HG03575 (cell line): Measurements from ENCODE around the gene SECISBP2.

ENCODE experiments used
- ATAC-seq: cut with Tn5 transposase; IDR thresholded peaks from one replicate; pipeline ENCODE4 v1.9.1; 2021; ENCODE audit not compliant: unreplicated experiment, insufficient number of reproducible peaks, low FRiP score; ENCODE audit errors: extremely low read depth

The SECISBP2 gene

DNA sequence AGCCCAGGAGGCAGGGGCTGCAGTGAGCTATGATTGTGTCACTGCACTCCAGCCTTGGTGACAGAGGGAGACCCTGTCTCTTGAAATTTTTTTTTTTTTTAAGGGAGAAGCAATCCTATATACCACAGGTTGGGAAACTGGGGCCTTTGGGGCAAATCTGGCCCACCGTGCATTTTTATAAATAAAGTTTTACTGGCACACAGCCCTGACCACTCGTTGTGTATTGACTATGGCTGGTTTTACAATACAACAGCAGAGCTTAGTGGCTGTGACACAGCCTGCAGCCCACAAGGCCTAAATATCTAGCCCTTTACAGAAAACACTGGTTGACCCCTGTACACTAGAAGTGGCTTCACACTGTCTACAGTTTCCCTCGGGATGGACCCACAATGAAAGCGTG is 58.0 kb downstream of the SECISBP2 start:
- no peak for ATAC-seq

DNA sequence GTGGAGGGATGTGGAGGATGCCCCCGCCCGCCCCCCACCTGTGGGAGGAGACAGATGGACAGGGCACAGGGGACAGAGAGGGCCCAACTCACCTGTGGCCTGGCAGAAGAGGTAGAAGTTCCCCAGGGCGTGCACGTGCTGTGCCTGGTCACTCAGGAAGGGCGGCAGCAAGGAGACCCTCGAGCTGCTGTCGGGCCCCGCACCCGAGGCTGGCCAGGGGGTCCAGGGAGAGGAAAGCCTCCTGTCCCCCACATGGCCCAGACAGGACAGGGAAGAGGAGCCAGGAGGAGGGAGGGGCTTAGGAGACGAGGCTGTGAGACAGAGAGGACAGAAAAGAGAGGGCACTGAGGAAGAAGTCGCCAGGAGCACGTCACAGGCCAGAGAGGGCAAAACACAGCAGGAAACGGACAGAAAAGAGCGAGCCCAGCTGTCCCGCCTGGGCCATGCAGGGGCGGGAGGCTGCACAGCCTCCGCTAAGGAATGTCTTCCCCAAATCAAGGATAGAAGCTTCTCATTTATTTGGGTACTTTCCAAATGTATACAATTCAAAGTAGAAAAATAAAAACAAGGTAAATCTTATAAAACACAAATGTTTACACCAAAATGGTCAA is 58.5 kb downstream of the SECISBP2 start:
- no peak for ATAC-seq

GRCh38 chr9:89377411-89377810 is 59.1 kb downstream of the SECISBP2 start:
- ATAC-seq: no peak

- no peak for ATAC-seq
Observed at GRCh38 chr9:89378541-89378940, 60.2 kb downstream of the SECISBP2 start.

GRCh38 chr9:89379031-89379430 is 60.7 kb downstream of the SECISBP2 start:
- no peak for ATAC-seq

GRCh38 chr9:89379508-89380115 is 61.3 kb downstream of the SECISBP2 start:
- ATAC-seq: no peak

GRCh38 chr9:89380437-89381307 is 62.4 kb downstream of the SECISBP2 start:
- ATAC-seq: no peak

GRCh38 chr9:89381308-89381609 is 63.0 kb downstream of the SECISBP2 start:
- ATAC-seq: no peak

DNA sequence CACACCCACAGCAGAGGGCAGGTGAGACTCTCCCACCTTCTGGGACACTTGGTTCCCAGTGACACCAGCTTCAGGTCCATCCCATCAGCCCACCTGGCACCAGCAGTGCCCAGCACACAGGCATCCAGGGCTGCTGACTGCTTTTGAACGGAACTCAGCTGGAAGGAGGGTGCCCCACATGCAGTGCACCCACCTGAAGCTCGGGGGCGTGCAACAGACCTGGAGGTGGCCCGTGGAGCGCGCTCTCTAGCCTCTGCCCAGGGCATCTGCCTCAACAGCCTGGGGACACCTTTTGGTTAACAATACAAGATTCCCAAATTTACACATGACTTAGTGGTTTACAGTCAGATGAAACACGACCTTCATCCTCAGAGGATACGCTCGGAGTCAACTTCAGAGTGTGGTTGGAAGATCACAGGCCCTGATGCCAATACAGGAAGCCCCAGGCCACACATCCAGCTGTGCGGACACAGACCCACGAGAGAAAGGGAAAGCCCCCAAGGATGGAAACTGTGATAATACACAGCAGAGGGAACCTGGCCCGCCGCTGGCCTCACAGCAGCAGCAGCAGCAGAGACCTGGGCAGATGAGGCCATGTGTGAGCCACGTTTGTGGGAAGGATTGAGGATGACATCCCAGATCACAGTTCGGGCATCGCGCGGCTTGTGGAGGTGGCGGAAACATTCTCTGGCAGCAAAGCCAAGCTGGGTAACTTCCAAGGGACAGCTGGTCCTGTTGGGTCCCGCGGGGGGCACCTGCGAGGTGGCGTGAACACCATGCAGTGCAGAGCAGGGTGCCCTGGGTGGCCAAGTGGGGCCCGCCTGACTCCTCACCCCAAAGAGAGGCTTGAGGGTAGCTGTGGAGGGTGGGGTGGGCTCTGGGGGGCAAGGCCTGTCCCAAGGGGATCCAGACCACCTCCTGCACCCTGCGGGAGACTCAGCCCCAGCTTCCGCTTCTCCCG is 64.0 kb downstream of the SECISBP2 start:
- ATAC-seq: no peak

- ATAC-seq: no peak
Observed at GRCh38 chr9:89383030-89383720, 64.9 kb downstream of the SECISBP2 start.

- ATAC-seq: no peak
Observed at GRCh38 chr9:89383721-89384300, 65.5 kb downstream of the SECISBP2 start.

- ATAC-seq: no peak
Observed at GRCh38 chr9:89384783-89385182, 66.5 kb downstream of the SECISBP2 start.

DNA sequence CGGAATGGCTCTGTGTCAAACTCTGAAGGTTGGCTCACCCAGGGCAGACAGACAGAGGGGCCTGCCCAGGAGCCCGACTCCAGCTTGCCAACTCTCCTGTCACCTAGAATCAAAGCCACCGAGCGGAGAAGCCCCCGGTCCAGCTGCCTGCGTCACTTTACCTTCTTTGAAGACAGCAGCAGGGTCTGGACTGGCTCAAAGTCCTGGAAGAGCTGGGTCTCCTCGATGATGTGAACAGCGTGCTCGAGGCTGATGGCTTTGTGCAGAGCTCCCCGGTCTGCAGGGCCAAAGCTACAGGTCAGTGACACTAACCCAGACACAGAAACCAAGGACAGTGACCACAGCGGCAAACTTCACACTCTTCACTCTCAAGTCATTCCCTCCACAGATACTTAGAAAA is 67.9 kb downstream of the SECISBP2 start:
- no peak for ATAC-seq

GRCh38 chr9:89386797-89387196 is 68.5 kb downstream of the SECISBP2 start:
- no peak for ATAC-seq

- ATAC-seq: no peak
Observed at GRCh38 chr9:89387197-89387849, 69.0 kb downstream of the SECISBP2 start.

GRCh38 chr9:89388084-89388867 is 70.0 kb downstream of the SECISBP2 start:
- ATAC-seq: no peak

DNA sequence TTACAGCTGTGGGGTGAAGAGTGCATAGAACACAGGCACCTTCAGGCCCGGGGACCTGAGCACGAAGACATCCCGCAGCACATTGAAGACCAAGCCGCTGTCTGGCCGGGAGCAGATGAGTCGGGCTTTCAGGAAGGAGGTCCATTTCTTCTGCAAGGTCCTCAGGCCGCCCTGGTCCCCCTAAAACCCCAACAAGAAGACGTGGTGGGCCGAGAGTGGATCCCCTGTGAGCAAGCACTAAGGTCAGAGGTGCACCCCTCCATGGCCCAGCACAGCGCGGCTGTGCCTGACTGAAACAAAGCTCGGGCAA is 70.5 kb downstream of the SECISBP2 start:
- ATAC-seq: no peak
